ENCODE data around the gene RNASE2. TPM values are rescaled to one million over a fixed set of nuclear protein-coding genes. Genes with fewer than 3 reads are reported as not detected.
"Not testable (repeated sequence)": the region's sequence is repeated elsewhere in the genome, so short reads cannot be mapped to it uniquely, and the experiment has no call there.

The RNASE2 gene
- 1 to 10 TPM in 1 of 4 donors, not detected in 3; 2.7 TPM for total RNA-seq

DNA sequence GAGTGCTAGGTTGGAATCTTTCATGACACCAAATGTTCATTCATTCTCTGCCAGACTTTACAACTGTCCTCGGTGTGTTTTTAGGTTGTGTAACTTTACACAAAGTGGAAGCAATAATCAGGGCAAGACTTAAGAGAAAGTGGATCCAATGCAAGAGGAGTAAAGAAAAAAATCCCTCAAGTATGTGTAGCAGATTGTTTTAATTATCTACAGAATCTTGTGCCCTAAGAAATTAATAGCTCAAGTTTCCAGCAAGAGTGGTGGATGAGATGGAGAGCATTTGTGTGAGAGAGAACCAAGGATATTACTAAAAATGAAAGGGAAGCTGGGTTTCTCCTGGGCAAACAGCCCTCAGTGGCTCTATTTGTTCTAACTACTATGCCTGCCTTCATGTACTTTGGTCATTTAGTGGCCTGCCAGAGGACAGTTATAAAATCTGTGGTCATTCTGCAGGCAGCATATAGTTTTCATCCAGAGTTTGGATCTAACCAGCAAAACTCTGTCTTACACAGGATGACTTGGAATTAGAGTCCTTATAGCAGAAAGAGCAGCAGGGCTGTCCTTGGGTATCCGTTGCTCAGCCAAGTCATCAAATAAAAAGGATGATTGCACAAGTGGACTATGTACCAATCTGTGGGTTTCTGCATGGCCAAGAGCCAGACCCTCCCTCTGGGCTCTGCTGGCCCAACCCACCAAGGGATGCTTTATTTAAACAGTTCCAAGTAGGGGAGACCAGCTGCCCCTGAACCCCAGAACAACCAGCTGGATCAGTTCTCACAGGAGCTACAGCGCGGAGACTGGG is at the start of gene RNASE2:
Gene RNASE2, plus strand, starts transcription at position 752 of the 802 bp plus-strand sequence. CDS start 285 bp downstream, outside the sequence.
- intact Hi-C loops (cut with DNase I; ENCODE audit: low total_unique reads): not testable (repeated sequence)

DNA sequence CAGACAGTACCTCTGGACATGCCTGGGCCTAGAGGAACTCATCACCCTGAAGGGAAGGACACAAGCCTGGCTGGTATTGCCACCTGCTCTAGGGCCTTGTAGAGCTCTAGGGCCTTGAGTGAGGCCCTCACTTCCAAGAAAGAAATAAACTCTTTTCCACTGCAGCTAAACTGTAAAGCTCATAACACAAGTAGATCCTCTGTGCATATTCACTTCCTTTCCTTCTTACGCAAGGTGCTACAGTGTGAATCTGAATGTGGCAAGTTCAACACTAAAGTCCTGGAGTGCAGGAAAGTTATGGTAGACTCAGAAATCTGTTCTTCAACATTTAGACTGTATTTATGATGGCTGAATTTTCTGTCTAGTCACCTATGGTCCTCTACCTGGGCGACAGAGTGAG is 49.6 kb upstream of the RNASE2 start:
- TF ChIP-seq, protein P1, sequence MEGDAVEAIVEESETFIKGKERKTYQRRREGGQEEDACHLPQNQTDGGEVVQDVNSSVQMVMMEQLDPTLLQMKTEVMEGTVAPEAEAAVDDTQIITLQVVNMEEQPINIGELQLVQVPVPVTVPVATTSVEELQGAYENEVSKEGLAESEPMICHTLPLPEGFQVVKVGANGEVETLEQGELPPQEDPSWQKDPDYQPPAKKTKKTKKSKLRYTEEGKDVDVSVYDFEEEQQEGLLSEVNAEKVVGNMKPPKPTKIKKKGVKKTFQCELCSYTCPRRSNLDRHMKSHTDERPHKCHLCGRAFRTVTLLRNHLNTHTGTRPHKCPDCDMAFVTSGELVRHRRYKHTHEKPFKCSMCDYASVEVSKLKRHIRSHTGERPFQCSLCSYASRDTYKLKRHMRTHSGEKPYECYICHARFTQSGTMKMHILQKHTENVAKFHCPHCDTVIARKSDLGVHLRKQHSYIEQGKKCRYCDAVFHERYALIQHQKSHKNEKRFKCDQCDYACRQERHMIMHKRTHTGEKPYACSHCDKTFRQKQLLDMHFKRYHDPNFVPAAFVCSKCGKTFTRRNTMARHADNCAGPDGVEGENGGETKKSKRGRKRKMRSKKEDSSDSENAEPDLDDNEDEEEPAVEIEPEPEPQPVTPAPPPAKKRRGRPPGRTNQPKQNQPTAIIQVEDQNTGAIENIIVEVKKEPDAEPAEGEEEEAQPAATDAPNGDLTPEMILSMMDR (IDR thresholded peaks at IDR 0.05): no peak
- no peak for TF ChIP-seq EP300 (IDR thresholded peaks at IDR 0.05; ENCODE audit: low read depth)
- no peak for TF ChIP-seq POLR2AphosphoS5 (IDR thresholded peaks at IDR 0.05)
- no peak for TF ChIP-seq POLR2A (IDR thresholded peaks at IDR 0.05)
- in situ Hi-C loops (cut with MboI; ENCODE audit: low pct_ligation_motif_present in 1 of 4, low pct_unique_long_range_greater_than_20kb in 1 of 4, low sequenced_read_pairs in 3 of 4) (no loop called here), intact Hi-C loops (cut with DNase I; ENCODE audit: low total_unique reads) (no loop called here)
- Histone ChIP-seq H3K9me3 (no peaks in the 10 kb centered on the region), H3K4me3 (no peak overlapping the region), H3K27ac (no peak overlapping the region), H3K27me3 (no peaks in the 10 kb centered on the region), H3K36me3 (no peaks in the 10 kb centered on the region), H3K4me1 (no peaks in the 10 kb centered on the region)
- 85 to 86% methylated on average over 1 to 2 of the region's 2 CpGs for WGBS, 2 donors (ENCODE audit: low coverage in 1 of 2)
- DNase-seq: no peak

More for the DNA sequence above, at the start of gene RNASE2:
- DNase-seq; H3K4me1 ChIP-seq; H3K4me3 ChIP-seq; H3K9me3 ChIP-seq; H3K27me3 ChIP-seq; H3K36me3 ChIP-seq; in situ Hi-C loops (cut with MboI; ENCODE audit: low pct_ligation_motif_present in 1 of 4, low pct_unique_long_range_greater_than_20kb in 1 of 4, low sequenced_read_pairs in 3 of 4); H3K27ac ChIP-seq: not testable (repeated sequence)
- WGBS, 2 donors (ENCODE audit: low coverage in 1 of 2): 20 to 61% methylated on average over 1 to 4 of the region's 4 CpGs

DNA sequence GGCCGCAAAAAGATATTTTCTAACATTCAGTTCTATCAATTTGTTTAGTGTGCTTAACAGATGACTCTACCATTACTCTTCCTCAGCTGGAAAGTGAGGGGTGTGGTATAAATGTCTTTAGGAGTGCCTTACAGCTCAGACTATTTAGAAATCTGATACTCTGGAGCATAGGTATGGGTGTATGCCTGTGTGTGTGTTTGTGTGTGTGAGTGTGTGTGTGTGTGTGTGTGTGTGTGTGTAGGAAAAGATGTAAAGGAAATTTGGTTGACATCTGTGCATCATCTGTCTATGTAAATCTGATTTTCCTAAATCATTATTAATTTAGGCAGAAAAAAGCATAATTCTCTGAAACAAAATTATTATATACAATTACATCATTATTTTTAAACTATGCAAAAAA is 48.1 kb upstream of the RNASE2 start:
- intact Hi-C loops (cut with DNase I; ENCODE audit: low total_unique reads) (no loop called here), in situ Hi-C loops (cut with MboI; ENCODE audit: low pct_ligation_motif_present in 1 of 4, low pct_unique_long_range_greater_than_20kb in 1 of 4, low sequenced_read_pairs in 3 of 4) (no loop called here)
- no peak for DNase-seq
- H3K4me1 ChIP-seq: no peaks in the 10 kb centered on the region
- 100% methylated on average over 1 of the region's 1 CpG for WGBS, 2 donors (ENCODE audit: low coverage in 1 of 2)
- no peaks in the 10 kb centered on the region for H3K9me3 ChIP-seq
- no peaks in the 10 kb centered on the region for H3K36me3 ChIP-seq
- no peak for TF ChIP-seq EP300 (IDR thresholded peaks at IDR 0.05; ENCODE audit: low read depth)
- H3K4me3 ChIP-seq: no peak overlapping the region
- H3K27me3 ChIP-seq: no peaks in the 10 kb centered on the region
- H3K27ac ChIP-seq: no peak overlapping the region

DNA sequence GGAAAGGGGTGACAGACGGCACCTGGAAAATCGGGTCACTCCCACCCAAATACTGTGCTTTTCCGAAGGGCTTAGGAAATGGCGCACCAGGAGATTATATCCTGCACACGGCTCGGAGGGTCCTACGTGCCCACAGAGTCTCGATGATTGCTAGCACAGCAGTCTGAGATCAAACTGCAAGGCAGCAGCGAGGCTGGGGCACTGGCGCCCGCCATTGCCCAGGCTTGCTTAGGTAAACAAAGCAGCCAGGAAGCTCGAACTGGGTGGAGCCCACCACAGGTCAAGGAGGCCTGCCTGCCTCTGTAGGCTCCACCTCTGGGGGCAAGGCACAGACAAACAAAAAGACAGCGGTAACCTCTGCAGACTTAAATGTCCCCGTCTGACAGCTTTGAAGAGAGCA is 44.5 kb upstream of the RNASE2 start:
- H3K36me3 ChIP-seq; H3K27ac ChIP-seq; DNase-seq; intact Hi-C loops (cut with DNase I; ENCODE audit: low total_unique reads); H3K4me3 ChIP-seq; H3K9me3 ChIP-seq; H3K4me1 ChIP-seq; H3K27me3 ChIP-seq; in situ Hi-C loops (cut with MboI; ENCODE audit: low pct_ligation_motif_present in 1 of 4, low pct_unique_long_range_greater_than_20kb in 1 of 4, low sequenced_read_pairs in 3 of 4): not testable (repeated sequence)
- 84 to 90% methylated on average over 4 to 14 of the region's 14 CpGs for WGBS, 2 donors (ENCODE audit: low coverage in 1 of 2)

DNA sequence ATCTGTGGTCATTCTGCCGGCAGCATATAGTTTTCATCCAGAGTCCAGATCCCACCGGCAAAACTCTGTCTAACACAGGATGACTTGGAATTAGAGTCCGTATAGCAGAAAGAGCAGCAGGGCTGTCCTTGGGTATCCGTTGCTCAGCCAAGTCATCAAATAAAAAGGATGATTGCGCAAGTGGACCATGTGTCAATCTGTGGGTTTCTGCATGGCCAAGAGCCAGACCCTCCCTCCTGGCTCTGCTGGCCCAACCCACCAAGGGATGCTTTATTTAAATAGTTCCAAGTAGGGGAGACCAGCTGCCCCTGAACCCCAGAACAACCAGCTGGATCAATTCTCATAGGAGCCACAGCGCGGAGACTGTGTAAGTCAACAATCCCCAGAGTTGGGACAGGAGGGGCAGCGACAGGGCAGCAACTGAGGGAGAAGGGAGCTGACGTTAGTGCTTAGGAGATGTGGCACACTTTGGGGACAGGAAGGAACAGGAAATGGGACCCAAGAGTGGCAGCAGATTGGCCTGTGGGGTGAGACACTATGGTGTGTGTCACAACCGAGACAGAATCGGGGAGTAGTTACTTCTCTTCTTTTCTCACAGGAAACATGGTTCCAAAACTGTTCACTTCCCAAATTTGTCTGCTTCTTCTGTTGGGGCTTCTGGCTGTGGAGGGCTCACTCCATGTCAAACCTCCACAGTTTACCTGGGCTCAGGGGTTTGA is 36.1 kb upstream of the RNASE2 start:
- H3K4me3 ChIP-seq; H3K27me3 ChIP-seq; intact Hi-C loops (cut with DNase I; ENCODE audit: low total_unique reads); H3K27ac ChIP-seq; H3K36me3 ChIP-seq; in situ Hi-C loops (cut with MboI; ENCODE audit: low pct_ligation_motif_present in 1 of 4, low pct_unique_long_range_greater_than_20kb in 1 of 4, low sequenced_read_pairs in 3 of 4); H3K9me3 ChIP-seq; H3K4me1 ChIP-seq: not testable (repeated sequence)
- WGBS, 2 donors (ENCODE audit: low coverage in 1 of 2): 80 to 83% methylated on average over 2 to 11 of the region's 11 CpGs
- DNase-seq: peak; percentile 7

DNA sequence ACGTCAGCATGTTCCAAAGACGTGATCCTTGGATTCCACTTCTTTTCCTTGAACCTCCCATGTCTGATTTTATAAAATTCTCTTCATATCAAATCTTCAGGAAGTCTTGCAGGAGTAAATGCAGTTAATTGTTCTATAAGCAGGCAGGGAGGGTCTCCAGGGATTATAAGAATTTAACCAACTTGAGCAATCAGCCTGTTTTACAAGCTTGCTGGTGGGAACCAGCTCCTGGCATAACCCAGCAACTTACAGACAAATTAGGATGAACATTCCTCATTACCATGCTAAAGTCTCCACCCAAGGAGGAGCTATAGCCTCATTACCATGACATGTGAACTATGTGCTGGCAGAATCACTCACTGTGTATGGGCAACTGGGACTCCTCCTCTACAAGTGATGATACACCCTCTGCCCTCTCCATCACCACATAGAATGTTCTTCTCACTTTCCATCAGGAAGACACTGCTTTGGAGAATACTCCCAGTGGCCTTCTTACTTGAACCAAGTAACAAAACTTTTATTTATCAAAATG is 31.5 kb upstream of the RNASE2 start:
- H3K27ac ChIP-seq; H3K36me3 ChIP-seq; in situ Hi-C loops (cut with MboI; ENCODE audit: low pct_ligation_motif_present in 1 of 4, low pct_unique_long_range_greater_than_20kb in 1 of 4, low sequenced_read_pairs in 3 of 4); H3K27me3 ChIP-seq; DNase-seq; H3K4me3 ChIP-seq; intact Hi-C loops (cut with DNase I; ENCODE audit: low total_unique reads); H3K4me1 ChIP-seq; H3K9me3 ChIP-seq: not testable (repeated sequence)
- 28 to 80% methylated on average over 2 of the region's 2 CpGs for WGBS, 2 donors (ENCODE audit: low coverage in 1 of 2)
